GM12874 (cell line): ENCODE measurements around the gene ZNF391.

ENCODE experiments used
- CTCF ChIP-seq: IDR thresholded peaks from 2 replicates; pipeline ENCODE4 v1.5.1; 2011; ENCODE audit warnings: low read depth, mild to moderate bottlenecking, control low read depth, low read length, moderate library complexity; ENCODE audit not compliant: insufficient read depth

Gene ZNF391

GRCh38 chr6:27452496-27452897 lies 63.9 kb downstream of the ZNF391 start:
- no peak for TF ChIP-seq CTCF
